ENCODE data around the gene RECQL. TPM values are rescaled to one million over a fixed set of nuclear protein-coding genes. Genes with fewer than 3 reads are reported as not detected.

The RECQL gene
- total and polyA plus RNA-seq, 2 of the 4 experiments (the other 2 are of a cell fraction): 29.4 to 67.0 TPM

DNA sequence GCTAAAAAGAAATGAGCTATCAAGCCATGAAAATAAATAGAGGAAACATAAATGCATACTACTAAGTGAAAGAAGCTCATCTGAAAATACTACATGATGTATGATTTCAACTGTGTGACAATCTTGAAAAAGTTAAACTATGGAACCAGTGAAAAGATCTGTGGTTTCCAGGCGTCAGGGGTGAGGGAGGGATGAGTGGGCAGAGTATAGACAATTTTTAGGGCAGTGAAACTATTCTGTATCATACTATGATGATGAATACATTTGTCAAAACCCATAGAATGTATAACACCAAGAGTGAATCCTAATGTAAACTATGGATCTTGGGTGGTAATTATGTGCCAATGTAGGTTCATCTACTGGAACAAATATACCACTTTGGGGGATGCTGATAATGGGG, 46.0 kb upstream of the RECQL start:
- no peak overlapping the region for H3K27ac ChIP-seq (ENCODE audit: insufficient read depth, low read length)
- no peak overlapping the region for H2AK9ac ChIP-seq (replicated peaks; ENCODE audit: low read depth, low read length, poor library complexity)
- DNase-seq: no peak
- H3K56ac ChIP-seq (ENCODE audit: extremely low read depth, insufficient read depth, low read length): no peak overlapping the region
- H2BK5ac ChIP-seq (ENCODE audit: low read depth, low read length, poor library complexity, severe bottlenecking): no peak overlapping the region
- H3K9ac ChIP-seq (ENCODE audit: low read depth, low read length): no peak overlapping the region
- WGBS, 2 experiments (ENCODE audit: extremely low coverage in 2 of 2, insufficient read length in 1 of 2): no CpG with 5 or more reads among the region's 1 CpG
- no peak overlapping the region for H2BK15ac ChIP-seq (ENCODE audit: low read depth, low read length)
- H2BK20ac ChIP-seq (ENCODE audit: low read depth, low read length): no peak overlapping the region
- ATAC-seq (ENCODE audit: low read depth): no peak
- in situ Hi-C loops (cut with MboI; ENCODE audit: low sequenced_read_pairs): no loop called here
- POLR2A ChIA-PET (ENCODE audit: unreplicated experiment): no interaction called here
- no peaks in the 10 kb centered on the region; the same call in 1 of the 2 replicates for H3K4me1 ChIP-seq (ENCODE audit: control insufficient read depth, insufficient read depth, low read length)
- no peaks in the 10 kb centered on the region for H3K79me1 ChIP-seq (ENCODE audit: low read depth in 1 of 2, low read length in 2 of 2)
- H3K23ac ChIP-seq (ENCODE audit: low read depth, low read length): no peak overlapping the region
- H2AK5ac ChIP-seq (ENCODE audit: low read depth, low read length): no peak overlapping the region
- TF ChIP-seq RFX5 (IDR thresholded peaks at IDR 0.05; ENCODE audit: low read depth, low read length) (no peak), SMC3 (IDR thresholded peaks at IDR 0.05; ENCODE audit: low read depth, low read length) (no peak), RCOR1 (IDR thresholded peaks at IDR 0.05; ENCODE audit: insufficient replicate concordance, low read length) (no peak), RAD21 (IDR thresholded peaks at IDR 0.05; ENCODE audit: low read length) (no peak), MAZ (IDR thresholded peaks at IDR 0.05; ENCODE audit: borderline replicate concordance, low read depth, low read length) (no peak), BHLHE40 (IDR thresholded peaks at IDR 0.05; ENCODE audit: low read depth, low read length) (no peak), MXI1 (IDR thresholded peaks at IDR 0.05; ENCODE audit: borderline replicate concordance, low read depth, low read length) (no peak)
- TF ChIP-seq, protein P1, sequence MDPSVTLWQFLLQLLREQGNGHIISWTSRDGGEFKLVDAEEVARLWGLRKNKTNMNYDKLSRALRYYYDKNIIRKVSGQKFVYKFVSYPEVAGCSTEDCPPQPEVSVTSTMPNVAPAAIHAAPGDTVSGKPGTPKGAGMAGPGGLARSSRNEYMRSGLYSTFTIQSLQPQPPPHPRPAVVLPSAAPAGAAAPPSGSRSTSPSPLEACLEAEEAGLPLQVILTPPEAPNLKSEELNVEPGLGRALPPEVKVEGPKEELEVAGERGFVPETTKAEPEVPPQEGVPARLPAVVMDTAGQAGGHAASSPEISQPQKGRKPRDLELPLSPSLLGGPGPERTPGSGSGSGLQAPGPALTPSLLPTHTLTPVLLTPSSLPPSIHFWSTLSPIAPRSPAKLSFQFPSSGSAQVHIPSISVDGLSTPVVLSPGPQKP (IDR thresholded peaks at IDR 0.05; ENCODE audit: borderline replicate concordance, low read depth, low read length): no peak
- TF ChIP-seq, protein P2, sequence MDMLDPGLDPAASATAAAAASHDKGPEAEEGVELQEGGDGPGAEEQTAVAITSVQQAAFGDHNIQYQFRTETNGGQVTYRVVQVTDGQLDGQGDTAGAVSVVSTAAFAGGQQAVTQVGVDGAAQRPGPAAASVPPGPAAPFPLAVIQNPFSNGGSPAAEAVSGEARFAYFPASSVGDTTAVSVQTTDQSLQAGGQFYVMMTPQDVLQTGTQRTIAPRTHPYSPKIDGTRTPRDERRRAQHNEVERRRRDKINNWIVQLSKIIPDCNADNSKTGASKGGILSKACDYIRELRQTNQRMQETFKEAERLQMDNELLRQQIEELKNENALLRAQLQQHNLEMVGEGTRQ (IDR thresholded peaks at IDR 0.05; ENCODE audit: low read depth, low read length): no peak
- TF ChIP-seq, protein P3, sequence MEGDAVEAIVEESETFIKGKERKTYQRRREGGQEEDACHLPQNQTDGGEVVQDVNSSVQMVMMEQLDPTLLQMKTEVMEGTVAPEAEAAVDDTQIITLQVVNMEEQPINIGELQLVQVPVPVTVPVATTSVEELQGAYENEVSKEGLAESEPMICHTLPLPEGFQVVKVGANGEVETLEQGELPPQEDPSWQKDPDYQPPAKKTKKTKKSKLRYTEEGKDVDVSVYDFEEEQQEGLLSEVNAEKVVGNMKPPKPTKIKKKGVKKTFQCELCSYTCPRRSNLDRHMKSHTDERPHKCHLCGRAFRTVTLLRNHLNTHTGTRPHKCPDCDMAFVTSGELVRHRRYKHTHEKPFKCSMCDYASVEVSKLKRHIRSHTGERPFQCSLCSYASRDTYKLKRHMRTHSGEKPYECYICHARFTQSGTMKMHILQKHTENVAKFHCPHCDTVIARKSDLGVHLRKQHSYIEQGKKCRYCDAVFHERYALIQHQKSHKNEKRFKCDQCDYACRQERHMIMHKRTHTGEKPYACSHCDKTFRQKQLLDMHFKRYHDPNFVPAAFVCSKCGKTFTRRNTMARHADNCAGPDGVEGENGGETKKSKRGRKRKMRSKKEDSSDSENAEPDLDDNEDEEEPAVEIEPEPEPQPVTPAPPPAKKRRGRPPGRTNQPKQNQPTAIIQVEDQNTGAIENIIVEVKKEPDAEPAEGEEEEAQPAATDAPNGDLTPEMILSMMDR (conservative IDR thresholded peaks at IDR 0.05; ENCODE audit: low read depth, low read length): no peak
- H4K20me1 ChIP-seq (ENCODE audit: insufficient read depth, low read length): no peaks in the 10 kb centered on the region
- no peaks in the 10 kb centered on the region for H3K27me3 ChIP-seq (ENCODE audit: control insufficient read depth, insufficient read depth, low read length)
- H3K9me1 ChIP-seq (ENCODE audit: insufficient read depth, low read length): no peaks in the 10 kb centered on the region
- H3K14ac ChIP-seq (replicated peaks; ENCODE audit: low read depth, low read length): no peak overlapping the region
- no peak overlapping the region for H4K5ac ChIP-seq (ENCODE audit: low read depth, low read length)
- no peak overlapping the region for H2BK120ac ChIP-seq (ENCODE audit: low read depth, low read length)
- no peak overlapping the region for H4K91ac ChIP-seq (ENCODE audit: insufficient read depth, low read depth, low read length)
- no peak overlapping the region for H3K4me3 ChIP-seq (ENCODE audit: insufficient read depth, low read depth, low read length)
- H3K36me3 ChIP-seq (ENCODE audit: control insufficient read depth, insufficient read depth, low read length): no peaks in the 10 kb centered on the region
- no peaks in the 10 kb centered on the region for H3K9me3 ChIP-seq (ENCODE audit: control insufficient read depth, insufficient read depth, low read length)
- H2AFZ ChIP-seq (replicated peaks; ENCODE audit: low read length, poor library complexity): no peak overlapping the region
- no peak overlapping the region for H3K4ac ChIP-seq (ENCODE audit: low read depth, low read length)
- H3K18ac ChIP-seq (ENCODE audit: low read depth, low read length): no peak overlapping the region
- intact Hi-C loops (cut with micrococcal nuclease): no loop called here
- dilution Hi-C loops (cut with HindIII; ENCODE audit: low sequenced_read_pairs, unreplicated experiment): no loop called here
- CTCF ChIA-PET: no interaction called here
- no peak overlapping the region for H4K8ac ChIP-seq (ENCODE audit: low read depth in 2 of 2, low read length in 2 of 2)
- no peak overlapping the region for H3K4me2 ChIP-seq (ENCODE audit: low read depth, low read length)
- no TSS peak for BruUV-seq (replicated peaks)
